SU-DHL-6 (cell line): Measurements from ENCODE around the gene TMEM163.

Source experiments
- EZH2phosphoT487 ChIP-seq: fragments of 200-600 bp; sonication (generic), shearing (Covaris generic); conservative IDR thresholded peaks from 2 replicates; pipeline ENCODE4 v1.6.1; 2018; ENCODE audit warnings: mild to moderate bottlenecking, antibody characterized with exemption, low read length, moderate library complexity, mixed read lengths
- TF ChIP-seq, protein P1 (sequence below): fragments of 200-600 bp; sonication (generic); IDR thresholded peaks from one replicate; pipeline ENCODE4 v1.5.1; 2017; ENCODE audit warnings: antibody characterized with exemption, mild to moderate bottlenecking, low read length, moderate library complexity; ENCODE audit not compliant: insufficient read depth, poor library complexity, severe bottlenecking

DNA sequence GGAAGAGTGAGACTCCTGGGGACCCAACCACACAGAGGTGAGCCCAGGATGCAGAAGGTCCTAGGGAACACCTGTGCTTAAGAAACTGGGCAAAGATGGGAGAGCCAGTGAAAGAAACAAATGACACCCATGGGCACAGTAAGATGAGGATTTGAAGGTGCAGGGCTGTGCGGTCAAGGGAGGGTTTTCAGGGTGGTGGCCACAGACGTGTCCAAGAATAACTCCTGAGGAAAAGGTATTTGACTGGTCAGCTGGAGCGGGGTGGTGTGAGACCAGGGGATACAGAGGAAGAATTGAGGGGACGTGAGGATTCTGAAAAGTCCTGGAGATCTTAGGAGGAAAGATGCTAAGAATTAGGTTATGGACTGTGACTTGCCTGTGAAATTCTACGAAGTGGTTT lies 142.9 kb downstream of the TMEM163 start:
- TF ChIP-seq, protein P1, sequence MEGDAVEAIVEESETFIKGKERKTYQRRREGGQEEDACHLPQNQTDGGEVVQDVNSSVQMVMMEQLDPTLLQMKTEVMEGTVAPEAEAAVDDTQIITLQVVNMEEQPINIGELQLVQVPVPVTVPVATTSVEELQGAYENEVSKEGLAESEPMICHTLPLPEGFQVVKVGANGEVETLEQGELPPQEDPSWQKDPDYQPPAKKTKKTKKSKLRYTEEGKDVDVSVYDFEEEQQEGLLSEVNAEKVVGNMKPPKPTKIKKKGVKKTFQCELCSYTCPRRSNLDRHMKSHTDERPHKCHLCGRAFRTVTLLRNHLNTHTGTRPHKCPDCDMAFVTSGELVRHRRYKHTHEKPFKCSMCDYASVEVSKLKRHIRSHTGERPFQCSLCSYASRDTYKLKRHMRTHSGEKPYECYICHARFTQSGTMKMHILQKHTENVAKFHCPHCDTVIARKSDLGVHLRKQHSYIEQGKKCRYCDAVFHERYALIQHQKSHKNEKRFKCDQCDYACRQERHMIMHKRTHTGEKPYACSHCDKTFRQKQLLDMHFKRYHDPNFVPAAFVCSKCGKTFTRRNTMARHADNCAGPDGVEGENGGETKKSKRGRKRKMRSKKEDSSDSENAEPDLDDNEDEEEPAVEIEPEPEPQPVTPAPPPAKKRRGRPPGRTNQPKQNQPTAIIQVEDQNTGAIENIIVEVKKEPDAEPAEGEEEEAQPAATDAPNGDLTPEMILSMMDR: no peak
- TF ChIP-seq EZH2phosphoT487: no peak
